Measurements from ENCODE around the gene CCNL1.

GRCh38 chr3:157107644-157108133 is 52.3 kb downstream of the CCNL1 start:
- TF ChIP-seq REST (IDR thresholded peaks at IDR 0.05; ENCODE audit: insufficient read depth in 1 of 2, low read depth in 2 of 2, low read length in 2 of 2) = no peak
- TF ChIP-seq POLR2AphosphoS5 (IDR thresholded peaks at IDR 0.05; ENCODE audit: low read depth, low read length) = no peak
- no peak for TF ChIP-seq TAF1 (IDR thresholded peaks at IDR 0.05; ENCODE audit: borderline replicate concordance, insufficient read depth, low read length)
